Kidney epithelial cell (primary cell): ENCODE results near the gene VWCE. TPM values are rescaled to one million over a fixed set of nuclear protein-coding genes. Genes with fewer than 3 reads are reported as not detected.
"Not testable (repeated sequence)": the region's sequence is repeated elsewhere in the genome, so short reads cannot be mapped to it uniquely, and the experiment has no call there.

ENCODE experiments used
- DNase-seq: peaks from one replicate; pipeline ENCODE4 v3.0.0-alpha.2; 2010; ENCODE audit warnings: low read depth
- H3K27me3 ChIP-seq: 2 replicates; pipeline ENCODE4 v1.6.0; 2011; ENCODE audit warnings: low read length; ENCODE audit not compliant: control insufficient read depth, insufficient read depth
- H3K36me3 ChIP-seq: 2 replicates; pipeline ENCODE4 v1.5.1; 2011; ENCODE audit warnings: low read length; ENCODE audit not compliant: control insufficient read depth, insufficient read depth
- H3K4me3 ChIP-seq: 2 replicates; pipeline ENCODE4 v1.5.1; 2011; ENCODE audit warnings: low read depth, mild to moderate bottlenecking, control low read depth, low read length
- CTCF ChIP-seq: IDR thresholded peaks from 2 replicates; pipeline ENCODE4 v1.5.1; 2011; ENCODE audit warnings: mild to moderate bottlenecking, moderate library complexity, low read length, control low read depth, inconsistent platforms; ENCODE audit not compliant: insufficient read depth, poor library complexity, severe bottlenecking
- total RNA-seq: library from RNA; depleted of rRNA; stranded (reverse); fragments of >200 nt; gene quantifications from 2 replicates; pipeline ENCODE4 v1.2.3, GENCODE V29; 2015

Gene VWCE
- total RNA-seq, 1 donor from 2014 or later = 8.3 TPM

DNA sequence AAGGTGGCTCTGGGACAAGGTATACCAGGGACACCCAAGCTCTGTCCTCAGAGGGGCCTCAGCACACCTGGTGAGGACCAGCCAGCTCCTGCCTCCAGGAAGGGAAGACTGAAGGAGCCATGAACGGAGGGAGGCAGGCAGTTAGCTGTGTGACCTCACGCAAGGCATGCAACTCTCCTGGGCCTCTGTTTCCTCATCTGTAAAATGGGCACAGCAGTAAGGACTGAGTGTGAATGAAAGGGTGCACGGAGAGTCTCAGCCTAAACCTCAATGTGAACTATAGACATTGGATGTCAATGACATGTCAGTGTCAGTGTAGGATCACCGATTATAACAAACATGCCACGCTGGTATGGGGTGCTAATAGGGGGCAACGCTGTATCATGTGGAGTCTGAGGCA lies 35.8 kb downstream of the VWCE start:
- no peaks in the 10 kb centered on the region for H3K36me3 ChIP-seq
- no peak overlapping the region for H3K4me3 ChIP-seq
- no peak for TF ChIP-seq CTCF
- no peak for DNase-seq
- no peaks in the 10 kb centered on the region for H3K27me3 ChIP-seq

GRCh38 chr11:61258546-61258945 lies 36.6 kb downstream of the VWCE start:
- H3K36me3 ChIP-seq = no peaks in the 10 kb centered on the region

GRCh38 chr11:61256710-61257482 lies 38.2 kb downstream of the VWCE start:
- Histone ChIP-seq H3K36me3 (no peaks in the 10 kb centered on the region), H3K4me3 (no peak overlapping the region), H3K27me3 (no peaks in the 10 kb centered on the region)
- TF ChIP-seq CTCF = no peak
- DNase-seq = no peak

More at GRCh38 chr11:61258546-61258945, 36.6 kb downstream of the VWCE start:
- no peak for DNase-seq
- no peak for TF ChIP-seq CTCF
- Histone ChIP-seq H3K4me3 (no peak overlapping the region), H3K27me3 (no peaks in the 10 kb centered on the region)

DNA sequence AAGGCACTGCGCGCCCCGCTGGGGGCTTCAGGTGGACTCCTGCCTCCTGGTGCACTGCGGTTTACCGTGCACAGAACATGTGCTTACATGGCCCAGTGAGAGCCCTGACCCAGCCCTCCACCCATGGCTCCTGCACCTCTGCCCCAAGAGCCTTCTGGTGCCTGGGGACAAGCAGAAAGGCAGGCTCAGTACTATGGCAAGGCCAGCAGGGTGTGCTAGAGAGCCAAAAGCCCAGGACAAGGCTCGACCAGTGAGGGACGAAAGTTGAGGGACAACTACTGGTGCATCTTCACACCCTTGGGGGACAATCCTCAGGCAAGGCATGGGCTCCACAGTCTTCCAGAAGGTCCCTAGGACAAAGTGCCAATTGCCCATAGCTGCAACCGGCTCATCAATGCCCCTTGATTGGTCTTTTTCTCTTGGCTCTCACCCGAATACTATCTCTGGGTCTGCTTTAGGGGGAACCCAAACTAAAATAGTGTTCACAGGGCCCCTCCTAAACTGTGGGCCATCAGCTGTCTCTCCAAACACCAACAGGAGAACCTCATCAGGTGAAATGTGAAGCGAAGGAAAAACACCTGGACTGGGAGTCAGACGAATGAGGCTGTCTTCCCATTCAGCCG lies 40.6 kb downstream of the VWCE start:
- TF ChIP-seq CTCF = peak; percentile 96
- no peaks in the 10 kb centered on the region for H3K27me3 ChIP-seq
- no peak overlapping the region for H3K4me3 ChIP-seq
- peak; percentile 9 for DNase-seq
- H3K36me3 ChIP-seq = no peaks in the 10 kb centered on the region

GRCh38 chr11:61252332-61252731 lies 42.8 kb downstream of the VWCE start:
- not testable (repeated sequence) for H3K4me3 ChIP-seq, H3K36me3 ChIP-seq, DNase-seq, H3K27me3 ChIP-seq

- H3K4me3 ChIP-seq, H3K27me3 ChIP-seq, H3K36me3 ChIP-seq, DNase-seq: not testable (repeated sequence)
These were observed 44.0 kb downstream of the VWCE start for GRCh38 chr11:61250796-61251765.

- not testable (repeated sequence) for H3K4me3 ChIP-seq, DNase-seq, H3K36me3 ChIP-seq, H3K27me3 ChIP-seq
These were observed 45.9 kb downstream of the VWCE start for GRCh38 chr11:61249201-61249600.

GRCh38 chr11:61248071-61248470 lies 47.0 kb downstream of the VWCE start:
- DNase-seq = not testable (repeated sequence)

DNA sequence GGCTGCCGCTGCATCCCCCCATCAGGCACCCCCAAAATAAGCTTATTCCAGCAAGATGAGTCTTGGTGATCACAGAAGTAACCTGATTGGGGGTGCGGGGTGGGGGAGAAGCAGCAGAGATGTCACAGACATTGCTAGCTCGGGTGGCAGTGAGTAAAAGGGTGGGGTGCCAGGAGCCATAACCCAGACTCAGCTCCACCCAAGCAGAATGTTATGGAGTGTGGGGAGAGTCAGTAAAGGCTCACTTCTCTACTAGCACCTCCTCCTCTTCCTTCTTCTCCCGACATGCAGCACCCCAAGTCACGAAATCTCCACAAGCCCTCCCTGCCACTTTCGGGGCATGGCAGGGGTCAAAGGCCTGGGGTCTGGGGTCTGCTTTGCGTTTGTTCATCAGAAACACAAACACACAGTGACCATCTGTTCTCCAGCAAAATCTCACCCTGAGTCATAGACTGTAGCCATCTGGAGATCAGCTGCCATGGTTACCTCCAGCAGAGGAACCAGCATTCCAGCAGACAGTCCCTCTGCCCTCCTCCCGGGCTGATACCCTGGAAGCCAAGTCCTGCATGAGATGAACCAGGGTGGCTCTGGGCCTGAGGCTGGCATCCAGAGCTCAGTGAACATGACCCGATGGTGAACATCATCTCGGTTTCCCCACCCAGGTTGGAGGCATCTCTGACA lies 49.7 kb downstream of the VWCE start:
- not testable (repeated sequence) for H3K27me3 ChIP-seq, H3K36me3 ChIP-seq, DNase-seq

More at GRCh38 chr11:61248071-61248470, 47.0 kb downstream of the VWCE start:
- not testable (repeated sequence) for H3K36me3 ChIP-seq, H3K4me3 ChIP-seq, H3K27me3 ChIP-seq

GRCh38 chr11:61241526-61241925 lies 53.6 kb downstream of the VWCE start:
- not testable (repeated sequence) for DNase-seq, H3K27me3 ChIP-seq, H3K36me3 ChIP-seq, H3K4me3 ChIP-seq

More for the DNA sequence above, 49.7 kb downstream of the VWCE start:
- not testable (repeated sequence) for H3K4me3 ChIP-seq
